ENCODE measurements around the gene GCFC2.
"Not testable (repeated sequence)": the region's sequence is repeated elsewhere in the genome, so short reads cannot be mapped to it uniquely, and the experiment has no call there.

The GCFC2 gene

GRCh38 chr2:75676464-75676863 is 34.3 kb downstream of the GCFC2 start:
- DNase-seq = no peak

DNA sequence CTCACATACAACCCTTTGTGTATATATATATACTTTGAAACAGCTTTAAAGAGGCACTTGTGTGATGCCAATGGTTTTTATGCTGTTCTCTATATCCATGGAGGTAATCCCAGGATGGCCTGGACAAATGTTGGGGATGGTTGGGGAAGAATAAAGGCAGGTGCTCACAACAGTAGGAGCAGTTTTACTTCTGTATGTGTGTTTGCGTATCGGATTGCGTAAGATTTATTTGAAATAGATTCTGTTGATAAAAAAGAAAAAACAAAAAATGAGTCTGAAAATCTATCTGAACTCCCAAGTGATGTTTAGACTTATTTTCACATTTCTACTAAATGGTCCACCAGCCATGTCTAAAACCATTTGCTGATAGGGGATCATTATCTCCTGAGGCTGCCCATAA is 34.8 kb downstream of the GCFC2 start:
- DNase-seq = no peak

DNA sequence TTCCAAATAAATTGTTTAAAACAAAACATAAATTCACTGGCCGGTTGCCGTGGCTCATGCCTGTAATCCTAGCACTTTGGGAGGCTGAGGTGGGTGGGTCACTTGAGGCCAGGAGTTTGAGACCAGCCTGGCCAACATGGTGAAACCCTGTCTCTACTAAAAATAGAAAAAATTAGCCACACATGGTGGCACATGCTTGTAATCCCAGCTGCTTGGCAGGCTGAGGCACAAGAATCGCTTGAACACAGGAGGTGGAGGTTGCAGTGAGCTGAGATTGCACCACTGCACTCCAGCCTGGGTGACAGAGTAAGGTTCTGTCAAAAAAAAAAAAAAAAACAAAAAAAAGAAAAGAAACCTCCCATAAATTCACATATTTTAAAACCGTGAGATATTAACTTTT is 35.3 kb downstream of the GCFC2 start:
- DNase-seq = not testable (repeated sequence)

- no peak for DNase-seq
Measured at GRCh38 chr2:75667884-75668283, 42.8 kb downstream of the GCFC2 start.

GRCh38 chr2:75666911-75667310 is 43.8 kb downstream of the GCFC2 start:
- no peak for DNase-seq

DNA sequence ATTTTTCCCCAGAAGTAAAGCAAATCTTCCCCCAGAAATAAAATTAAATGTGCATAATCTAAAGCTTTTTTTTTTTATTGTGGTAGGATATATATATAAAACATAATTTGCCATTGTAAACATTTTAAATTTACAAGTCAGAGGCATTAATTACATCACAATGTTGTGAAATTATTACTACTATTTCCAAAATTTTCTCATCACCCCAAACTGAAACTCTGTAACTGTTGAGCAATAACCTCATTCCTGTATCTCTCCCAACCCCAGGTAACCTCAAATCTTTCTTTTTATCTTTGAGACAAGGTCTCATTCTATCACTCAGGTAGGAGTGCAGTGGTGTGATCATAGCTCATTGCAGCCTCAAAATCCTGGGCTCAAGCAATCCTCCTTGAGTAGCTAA is 52.9 kb downstream of the GCFC2 start:
- no peak for DNase-seq

- DNase-seq = no peak
Measured at GRCh38 chr2:75656563-75656962, 54.2 kb downstream of the GCFC2 start.

- no peak for DNase-seq
Measured at GRCh38 chr2:75655861-75656260, 54.9 kb downstream of the GCFC2 start.

GRCh38 chr2:75654012-75654411 is 56.7 kb downstream of the GCFC2 start:
- no peak for DNase-seq

GRCh38 chr2:75647771-75648170 is 62.9 kb downstream of the GCFC2 start:
- DNase-seq = no peak

- peak; percentile 82 for DNase-seq
Measured at GRCh38 chr2:75646583-75647425, 63.9 kb downstream of the GCFC2 start, which contains the start of gene MRPL19. MRPL19 (plus strand) TSS chr2:75646783; CDS start chr2:75646808, 25 bp downstream.

GRCh38 chr2:75646090-75646582 is 64.6 kb downstream of the GCFC2 start:
- no peak for DNase-seq

- DNase-seq = no peak
Measured at GRCh38 chr2:75645643-75646042, 65.1 kb downstream of the GCFC2 start.

- no peak for DNase-seq
Measured at GRCh38 chr2:75643980-75644379, 66.7 kb downstream of the GCFC2 start.

- no peak for DNase-seq
Measured at GRCh38 chr2:75641587-75641986, 69.1 kb downstream of the GCFC2 start.

GRCh38 chr2:75640621-75641121 is 70.0 kb downstream of the GCFC2 start:
- no peak for DNase-seq

GRCh38 chr2:75637568-75637967 is 73.1 kb downstream of the GCFC2 start:
- no peak for DNase-seq

GRCh38 chr2:75634945-75635344 is 75.8 kb downstream of the GCFC2 start:
- no peak for DNase-seq

- DNase-seq = no peak
Measured at GRCh38 chr2:75633620-75634019, 77.1 kb downstream of the GCFC2 start.

GRCh38 chr2:75632813-75633212 is 77.9 kb downstream of the GCFC2 start:
- DNase-seq = no peak

DNA sequence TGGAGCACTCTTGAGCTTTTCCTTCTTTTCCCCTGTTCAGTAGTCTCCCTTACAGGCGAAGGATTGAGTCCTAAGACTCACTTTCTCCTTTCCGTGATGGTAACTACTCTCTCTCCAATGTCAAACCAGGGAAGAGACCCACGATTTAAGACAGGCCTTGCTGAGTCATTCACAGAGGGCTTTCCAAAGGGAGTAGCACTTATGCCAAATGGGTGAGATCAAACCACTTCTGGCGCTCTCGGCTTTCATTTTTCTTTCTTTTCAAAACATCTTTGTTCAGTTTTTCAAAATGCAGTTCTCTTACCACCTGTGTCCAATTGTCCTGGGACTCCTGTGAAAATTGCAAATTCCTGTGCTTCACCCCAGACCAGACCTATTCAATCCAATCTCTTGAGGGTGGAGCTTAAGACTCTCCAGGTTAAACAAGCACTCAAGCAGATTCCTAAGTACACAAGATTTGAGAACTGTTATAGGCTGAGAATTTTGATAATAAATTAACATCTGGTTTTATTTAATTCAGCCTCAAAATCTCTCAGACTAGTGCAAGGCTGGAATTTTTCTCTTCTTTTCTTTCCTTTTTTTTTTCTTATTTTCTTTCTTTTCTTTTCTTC is 78.5 kb downstream of the GCFC2 start:
- no peak for DNase-seq

GRCh38 chr2:75627902-75628504 is 82.7 kb downstream of the GCFC2 start:
- peak; percentile 15 for DNase-seq

GRCh38 chr2:75622929-75623328 is 87.8 kb downstream of the GCFC2 start:
- DNase-seq = no peak

GRCh38 chr2:75622500-75622899 is 88.2 kb downstream of the GCFC2 start:
- no peak for DNase-seq

All from DMS79 (cell line).